Keratinocyte (primary cell): ENCODE results near the gene CRAMP1. TPM values are rescaled to one million over a fixed set of nuclear protein-coding genes. Genes with fewer than 3 reads are reported as not detected.
"Not testable (repeated sequence)": the region's sequence is repeated elsewhere in the genome, so short reads cannot be mapped to it uniquely, and the experiment has no call there.

Source experiments
- DNase-seq: peaks from one replicate; pipeline ENCODE4 v3.0.0-alpha.2; 2011; ENCODE audit warnings: low read depth, missing footprints, low spot score
- FAIRE-seq: peaks from 2 replicates; lab custom pipeline; 2011; peaks lifted over from hg19 to GRCh38; lab: Jason Lieb, UNC
- H2AFZ ChIP-seq: 2 replicates; pipeline ENCODE4 v1.6.0; 2012; ENCODE audit warnings: low read length, control low read depth, inconsistent platforms; ENCODE audit not compliant: control insufficient read depth
- H3K27ac ChIP-seq: 2 replicates; pipeline ENCODE4 v1.5.1; 2011; ENCODE audit warnings: low read length; ENCODE audit not compliant: control insufficient read depth, insufficient read depth
- H3K27me3 ChIP-seq: 3 replicates; pipeline ENCODE4 v1.6.0; 2011; ENCODE audit warnings: low read length; ENCODE audit not compliant: control insufficient read depth, insufficient read depth; ENCODE audit errors: extremely low read depth
- H3K36me3 ChIP-seq, 2 experiments: 2 replicates in 1 of 2; 3 replicates in 1 of 2; pipeline ENCODE4 v1.5.1; 2011; ENCODE audit warnings: low read length in 2 of 2, mild to moderate bottlenecking in 1 of 2; ENCODE audit not compliant: control insufficient read depth in 2 of 2, insufficient read depth in 2 of 2; ENCODE audit errors: extremely low read depth in 1 of 2
- H3K4me1 ChIP-seq: 3 replicates; pipeline ENCODE4 v1.5.1; 2011; ENCODE audit warnings: low read length; ENCODE audit not compliant: control insufficient read depth, insufficient read depth; ENCODE audit errors: extremely low read depth
- H3K4me2 ChIP-seq: 3 replicates; pipeline ENCODE4 v1.6.0; 2011; ENCODE audit warnings: low read depth, low read length; ENCODE audit not compliant: control insufficient read depth, insufficient read depth; ENCODE audit errors: extremely low read depth
- H3K4me3 ChIP-seq, 3 experiments: fragments of 200-600 bp in 1 of 3; sonication (generic) in 1 of 3; 2 replicates in 2 of 3; 3 replicates in 1 of 3; pipeline ENCODE4 v1.5.1; 2011 to 2016; ENCODE audit warnings: low read length in 3 of 3, mild to moderate bottlenecking in 3 of 3, control low read depth in 2 of 3, inconsistent platforms in 1 of 3, low read depth in 1 of 3, mixed read lengths in 1 of 3, mixed run types in 1 of 3, moderate library complexity in 1 of 3; ENCODE audit not compliant: control insufficient read depth in 2 of 3, insufficient read depth in 2 of 3; ENCODE audit errors: extremely low read depth in 1 of 3
- H3K79me2 ChIP-seq: 2 replicates; pipeline ENCODE4 v1.6.0; 2012; ENCODE audit warnings: low read length; ENCODE audit not compliant: control insufficient read depth, insufficient read depth
- H3K9ac ChIP-seq: 3 replicates; pipeline ENCODE4 v1.6.0; 2011; ENCODE audit warnings: low read length; ENCODE audit not compliant: control insufficient read depth, insufficient read depth; ENCODE audit errors: extremely low read depth
- H3K9me1 ChIP-seq: 3 replicates; pipeline ENCODE4 v1.6.0; 2011; ENCODE audit warnings: low read length; ENCODE audit not compliant: control insufficient read depth, insufficient read depth; ENCODE audit errors: extremely low read depth
- H3K9me3 ChIP-seq: 2 replicates; pipeline ENCODE4 v1.5.1; 2012; ENCODE audit warnings: low read depth, low read length; ENCODE audit not compliant: control insufficient read depth
- H4K20me1 ChIP-seq: 3 replicates; pipeline ENCODE4 v1.6.0; 2011; ENCODE audit warnings: low read length; ENCODE audit not compliant: control insufficient read depth, insufficient read depth; ENCODE audit errors: extremely low read depth
- CTCF ChIP-seq, 3 experiments: IDR thresholded peaks in 1 of 3; conservative IDR thresholded peaks in 1 of 3; optimal IDR thresholded peaks in 1 of 3; 2 replicates in 2 of 3; 3 replicates in 1 of 3; pipeline versions ENCODE3 to v1.5.1; 2011; ENCODE audit warnings: low read length in 3 of 3, mild to moderate bottlenecking in 3 of 3, moderate library complexity in 2 of 3, control low read depth in 1 of 3, inconsistent platforms in 1 of 3; ENCODE audit not compliant: insufficient read depth in 2 of 3; ENCODE audit errors: extremely low read depth in 1 of 3
- EZH2 ChIP-seq: IDR thresholded peaks from one replicate; pipeline ENCODE4 v1.6.1; 2012; ENCODE audit warnings: inconsistent platforms, mild to moderate bottlenecking, low read length, moderate library complexity
- dilution Hi-C: fragments of 300-500 bp; cut with MboI; formaldehyde crosslinking; loops from one replicate; pipeline ENCODE4 v1.7.0; 2020; ENCODE audit warnings: low sequenced_read_pairs; ENCODE audit not compliant: extremely low pct_ligation_motif_present
- polyA plus RNA-seq, 5 experiments: library from polyadenylated mRNA; depleted of rRNA in 3 of 5; stranded (reverse) in 3 of 5; stranded (forward) in 1 of 5; unstranded in 1 of 5; fragments of >200 nt; gene quantifications; 1 replicate in 1 of 5; 2 replicates in 3 of 5; 3 replicates in 1 of 5; pipeline versions ENCODE4 v1.2.1 to v1.2.3, GENCODE V29; 2011 to 2012; ENCODE audit warnings: missing spikeins in 2 of 5, low read depth in 1 of 5, low replicate concordance in 1 of 5

CRAMP1 gene
- polyA plus RNA-seq, 1 donor (not counting 4 experiments of a cell fraction or from before 2014, with no cell fraction given) = 6.5 TPM

- no peak overlapping the region for H2AFZ ChIP-seq
- no peak for FAIRE-seq
- no peak overlapping the region for H3K4me3 ChIP-seq
- DNase-seq = no peak
- no peaks in the 10 kb centered on the region for H3K9me3 ChIP-seq
- H3K36me3 ChIP-seq = peaks cover 0 to 4% of the 10 kb centered on the region in 2 experiments
- H3K79me2 ChIP-seq = no peaks in the 10 kb centered on the region
- TF ChIP-seq EZH2 (no peak), CTCF (optimal IDR thresholded peaks at IDR 0.05 in 1 of 3, IDR thresholded peaks at IDR 0.05 in 1 of 3, conservative IDR thresholded peaks at IDR 0.05 in 1 of 3; ENCODE audit: extremely low read depth in 1 of 3, insufficient read depth in 2 of 3, low read length in 3 of 3) (no peak)
- dilution Hi-C loops = no loop called here
- H3K4me2 ChIP-seq = no peak overlapping the region
- no peaks in the 10 kb centered on the region for H3K4me1 ChIP-seq
- H3K9ac ChIP-seq = no peak overlapping the region
- H3K9me1 ChIP-seq = no peaks in the 10 kb centered on the region
- H4K20me1 ChIP-seq = no peaks in the 10 kb centered on the region
- no peaks in the 10 kb centered on the region for H3K27me3 ChIP-seq
- no peak overlapping the region for H3K27ac ChIP-seq
These were observed 19.7 kb upstream of the CRAMP1 start for GRCh38 chr16:1592446-1592845.

GRCh38 chr16:1595511-1595910 lies 16.6 kb upstream of the CRAMP1 start:
- H3K4me2 ChIP-seq, H3K9ac ChIP-seq, DNase-seq, H3K27me3 ChIP-seq, dilution Hi-C loops, H3K9me1 ChIP-seq, H3K4me3 ChIP-seq, H3K36me3 ChIP-seq, H3K79me2 ChIP-seq, H4K20me1 ChIP-seq, FAIRE-seq, H3K27ac ChIP-seq, H3K9me3 ChIP-seq, H3K4me1 ChIP-seq, H2AFZ ChIP-seq: not testable (repeated sequence)

- H2AFZ ChIP-seq = no peak overlapping the region
- no peaks in the 10 kb centered on the region for H3K79me2 ChIP-seq
- H3K27me3 ChIP-seq = no peaks in the 10 kb centered on the region
- H3K36me3 ChIP-seq = peaks cover under 1 to 1% of the 10 kb centered on the region in 2 experiments
- dilution Hi-C loops = no loop called here
- H3K4me3 ChIP-seq = no peak overlapping the region
- TF ChIP-seq CTCF (optimal IDR thresholded peaks at IDR 0.05 in 1 of 3, IDR thresholded peaks at IDR 0.05 in 1 of 3, conservative IDR thresholded peaks at IDR 0.05 in 1 of 3; ENCODE audit: extremely low read depth in 1 of 3, insufficient read depth in 2 of 3, low read length in 3 of 3) (no peak), EZH2 (no peak)
- no peak overlapping the region for H3K27ac ChIP-seq
- no peaks in the 10 kb centered on the region for H3K4me1 ChIP-seq
- no peak overlapping the region for H3K4me2 ChIP-seq
- no peak overlapping the region for H3K9ac ChIP-seq
- FAIRE-seq (no peak), DNase-seq (no peak)
- no peaks in the 10 kb centered on the region for H3K9me1 ChIP-seq
- no peaks in the 10 kb centered on the region for H3K9me3 ChIP-seq
- no peaks in the 10 kb centered on the region for H4K20me1 ChIP-seq
These were observed 15.6 kb upstream of the CRAMP1 start for GRCh38 chr16:1596516-1596915.
